Liver (tissue), 9 donors: Measurements from ENCODE around the gene NIT2. TPM values are rescaled to one million over a fixed set of nuclear protein-coding genes. Genes with fewer than 3 reads are reported as not detected.

Experiments used
- DNase-seq: peaks from one replicate; pipeline ENCODE4 v3.0.0-alpha.2; 2017; ENCODE audit warnings: low spot score
- H3K27ac ChIP-seq, 2 donors: one replicate each; pipeline ENCODE4 v1.7.0; 2013; ENCODE audit warnings: inconsistent platforms in 2 of 2, low read length in 2 of 2, control low read depth in 1 of 2, low read depth in 1 of 2, mild to moderate bottlenecking in 1 of 2
- H3K27me3 ChIP-seq, 4 donors: one replicate each; pipeline versions ENCODE4 v1.6.1 to v1.7.0; 2013; ENCODE audit warnings: low read length in 3 of 4, inconsistent platforms in 1 of 4, mild to moderate bottlenecking in 1 of 4, moderate library complexity in 1 of 4; ENCODE audit not compliant: control insufficient read depth in 4 of 4, insufficient read depth in 4 of 4
- H3K36me3 ChIP-seq, 4 donors: one replicate each; pipeline versions ENCODE4 v1.6.1 to v1.7.0; 2013; ENCODE audit warnings: low read length in 3 of 4, mild to moderate bottlenecking in 3 of 4, low read depth in 1 of 4, moderate library complexity in 1 of 4; ENCODE audit not compliant: control insufficient read depth in 4 of 4, insufficient read depth in 3 of 4
- H3K4me1 ChIP-seq, 4 donors: one replicate each; pipeline versions ENCODE4 v1.6.1 to v1.7.0; 2013; ENCODE audit warnings: low read length in 3 of 4, mild to moderate bottlenecking in 3 of 4, moderate library complexity in 1 of 4; ENCODE audit not compliant: control insufficient read depth in 4 of 4, insufficient read depth in 4 of 4
- H3K4me3 ChIP-seq, 3 donors: one replicate each; pipeline versions ENCODE4 v1.6.1 to v1.7.0; 2013; ENCODE audit warnings: low read length in 3 of 3, control low read depth in 1 of 3, low read depth in 1 of 3, mild to moderate bottlenecking in 1 of 3
- H3K9ac ChIP-seq, 2 donors: one replicate each; pipeline ENCODE4 v1.7.0; 2013; ENCODE audit warnings: low read length in 2 of 2, mild to moderate bottlenecking in 2 of 2, moderate library complexity in 2 of 2, control low read depth in 1 of 2, low read depth in 1 of 2
- H3K9me3 ChIP-seq, 4 donors: one replicate each; pipeline versions ENCODE4 v1.6.1 to v1.7.0; 2013; ENCODE audit warnings: low read length in 3 of 4; ENCODE audit not compliant: control insufficient read depth in 4 of 4
- EGR1 ChIP-seq, 2 donors: IDR thresholded peaks; 2 replicates each; pipeline ENCODE4 v1.6.1; 2016 to 2018; ENCODE audit warnings: antibody characterized with exemption in 2 of 2, low read depth in 2 of 2
- FOXA1 ChIP-seq: IDR thresholded peaks from 2 replicates; pipeline ENCODE4 v1.6.1; 2016; ENCODE audit warnings: antibody characterized with exemption
- FOXA2 ChIP-seq: IDR thresholded peaks from 2 replicates; pipeline ENCODE4 v1.6.1; 2016; ENCODE audit warnings: antibody characterized with exemption
- GABPA ChIP-seq, 2 donors: IDR thresholded peaks in 1 of 2; conservative IDR thresholded peaks in 1 of 2; 2 replicates each; pipeline ENCODE4 v1.6.1; 2016; ENCODE audit warnings: antibody characterized with exemption in 2 of 2, mild to moderate bottlenecking in 1 of 2, moderate library complexity in 1 of 2
- HNF4G ChIP-seq: IDR thresholded peaks from 2 replicates; pipeline ENCODE4 v1.6.1; 2016; ENCODE audit warnings: antibody characterized with exemption
- JUND ChIP-seq, 2 donors: IDR thresholded peaks; 2 replicates each; pipeline ENCODE4 v1.6.1; 2016; ENCODE audit warnings: antibody characterized with exemption in 2 of 2
- NR2F2 ChIP-seq: IDR thresholded peaks from 2 replicates; pipeline ENCODE4 v1.6.1; 2016; ENCODE audit warnings: antibody characterized with exemption
- RAD21 ChIP-seq, 2 donors: IDR thresholded peaks; 2 replicates each; pipeline ENCODE4 v1.6.1; 2016; ENCODE audit warnings: antibody characterized with exemption in 2 of 2, mild to moderate bottlenecking in 2 of 2
- RXRA ChIP-seq, 2 donors: IDR thresholded peaks; 2 replicates each; pipeline ENCODE4 v1.6.1; 2017 to 2018; ENCODE audit warnings: antibody characterized with exemption in 2 of 2, mild to moderate bottlenecking in 1 of 2
- SP1 ChIP-seq: IDR thresholded peaks from 2 replicates; pipeline ENCODE4 v1.6.1; 2018; ENCODE audit warnings: antibody characterized with exemption, mild to moderate bottlenecking
- TAF1 ChIP-seq: conservative IDR thresholded peaks from 2 replicates; pipeline ENCODE4 v1.6.1; 2016; ENCODE audit warnings: antibody characterized with exemption, mild to moderate bottlenecking
- YY1 ChIP-seq: IDR thresholded peaks from 2 replicates; pipeline ENCODE4 v1.6.1; 2016; ENCODE audit warnings: antibody characterized with exemption, mild to moderate bottlenecking
- WGBS: extraction: QIAGEN DNeasy Blood & Tissue Kit; methylation state at CpG from one replicate; pipeline ENCODE4 v1.1.7; 2013; 5-methylcytosine and 5-hydroxymethylcytosine counted together
- polyA plus RNA-seq, 2 donors: library from polyadenylated mRNA; stranded (reverse) in 1 of 2; unstranded in 1 of 2; fragments of 200-250 nt in 1 of 2; fragments of >200 nt in 1 of 2; fragmentation: Nextera tagmentation in 1 of 2; extraction: Ambion mirVana in 1 of 2; gene quantifications; one replicate each; pipeline versions ENCODE4 v1.2.1 to v1.2.3, GENCODE V29; 2013 to 2015
- total RNA-seq, 2 donors: library from RNA; depleted of rRNA; stranded (reverse); fragments of >200 nt; gene quantifications; one replicate each; pipeline ENCODE4 v1.2.3, GENCODE V29; 2014
- TF ChIP-seq, protein P1 (sequence below): fragments of 150-350 bp; IDR thresholded peaks from 2 replicates; pipeline ENCODE4 v1.5.1; 2017; ENCODE audit warnings: improper control_type of control experiment, low read depth, low read length; ENCODE audit not compliant: missing input control
- TF ChIP-seq, protein P2 (sequence below): IDR thresholded peaks from 2 replicates; pipeline ENCODE4 v1.6.1; 2016; ENCODE audit warnings: antibody characterized with exemption
- TF ChIP-seq, protein P3 (sequence below): IDR thresholded peaks from 2 replicates; pipeline ENCODE4 v1.6.1; 2016; ENCODE audit warnings: antibody characterized with exemption
- TF ChIP-seq, protein P4 (sequence below): IDR thresholded peaks from 2 replicates; pipeline ENCODE4 v1.6.1; 2016; ENCODE audit warnings: antibody characterized with exemption
- TF ChIP-seq, protein P5 (sequence below): IDR thresholded peaks from 2 replicates; pipeline ENCODE4 v1.6.1; 2016; ENCODE audit warnings: antibody characterized with exemption, mild to moderate bottlenecking
- donor health status: healthy.
- donor health status: healthy.
- donor health status: healthy.
- donor health status: healthy.
- donor health status: healthy.

The NIT2 gene
- total and polyA plus RNA-seq, 4 donors: 32.4 to 243 (median 55.3) TPM

DNA sequence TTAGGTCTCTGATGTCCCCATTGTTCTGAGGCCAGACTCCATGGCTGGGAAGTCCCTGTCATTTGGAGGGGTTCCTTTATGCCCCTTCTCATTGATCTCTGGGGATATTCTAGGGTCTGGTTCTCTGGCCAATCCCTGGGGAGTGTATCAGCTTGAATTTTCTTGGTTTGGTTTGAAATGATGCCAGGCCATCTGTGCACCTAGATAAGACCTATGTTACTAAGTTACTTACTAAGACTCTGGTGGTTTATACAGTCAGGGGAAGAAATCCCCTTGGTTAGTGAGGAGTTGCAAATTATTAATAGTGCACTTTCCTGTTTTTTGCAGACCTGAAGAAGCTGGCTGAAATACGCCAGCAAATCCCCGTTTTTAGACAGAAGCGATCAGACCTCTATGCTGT, 20.3 kb downstream of the NIT2 start:
- H3K27me3 ChIP-seq: no peaks in the 10 kb centered on the region
- peaks cover 8 to 31% (median 28%) of the 10 kb centered on the region in 4 donors for H3K36me3 ChIP-seq
- no peak for DNase-seq
- no peak overlapping the region for H3K4me3 ChIP-seq
- no peaks in the 10 kb centered on the region for H3K9me3 ChIP-seq
- WGBS: 94% methylated on average over 3 of the region's 3 CpGs
- no peak overlapping the region for H3K9ac ChIP-seq
- H3K27ac ChIP-seq: no peak overlapping the region
- TF ChIP-seq, protein P1, sequence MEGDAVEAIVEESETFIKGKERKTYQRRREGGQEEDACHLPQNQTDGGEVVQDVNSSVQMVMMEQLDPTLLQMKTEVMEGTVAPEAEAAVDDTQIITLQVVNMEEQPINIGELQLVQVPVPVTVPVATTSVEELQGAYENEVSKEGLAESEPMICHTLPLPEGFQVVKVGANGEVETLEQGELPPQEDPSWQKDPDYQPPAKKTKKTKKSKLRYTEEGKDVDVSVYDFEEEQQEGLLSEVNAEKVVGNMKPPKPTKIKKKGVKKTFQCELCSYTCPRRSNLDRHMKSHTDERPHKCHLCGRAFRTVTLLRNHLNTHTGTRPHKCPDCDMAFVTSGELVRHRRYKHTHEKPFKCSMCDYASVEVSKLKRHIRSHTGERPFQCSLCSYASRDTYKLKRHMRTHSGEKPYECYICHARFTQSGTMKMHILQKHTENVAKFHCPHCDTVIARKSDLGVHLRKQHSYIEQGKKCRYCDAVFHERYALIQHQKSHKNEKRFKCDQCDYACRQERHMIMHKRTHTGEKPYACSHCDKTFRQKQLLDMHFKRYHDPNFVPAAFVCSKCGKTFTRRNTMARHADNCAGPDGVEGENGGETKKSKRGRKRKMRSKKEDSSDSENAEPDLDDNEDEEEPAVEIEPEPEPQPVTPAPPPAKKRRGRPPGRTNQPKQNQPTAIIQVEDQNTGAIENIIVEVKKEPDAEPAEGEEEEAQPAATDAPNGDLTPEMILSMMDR: no peak
- no peak for TF ChIP-seq TAF1
- TF ChIP-seq RAD21 (IDR thresholded peaks at IDR 0.05): no peak
- no peak for TF ChIP-seq HNF4G
- TF ChIP-seq, protein P2, sequence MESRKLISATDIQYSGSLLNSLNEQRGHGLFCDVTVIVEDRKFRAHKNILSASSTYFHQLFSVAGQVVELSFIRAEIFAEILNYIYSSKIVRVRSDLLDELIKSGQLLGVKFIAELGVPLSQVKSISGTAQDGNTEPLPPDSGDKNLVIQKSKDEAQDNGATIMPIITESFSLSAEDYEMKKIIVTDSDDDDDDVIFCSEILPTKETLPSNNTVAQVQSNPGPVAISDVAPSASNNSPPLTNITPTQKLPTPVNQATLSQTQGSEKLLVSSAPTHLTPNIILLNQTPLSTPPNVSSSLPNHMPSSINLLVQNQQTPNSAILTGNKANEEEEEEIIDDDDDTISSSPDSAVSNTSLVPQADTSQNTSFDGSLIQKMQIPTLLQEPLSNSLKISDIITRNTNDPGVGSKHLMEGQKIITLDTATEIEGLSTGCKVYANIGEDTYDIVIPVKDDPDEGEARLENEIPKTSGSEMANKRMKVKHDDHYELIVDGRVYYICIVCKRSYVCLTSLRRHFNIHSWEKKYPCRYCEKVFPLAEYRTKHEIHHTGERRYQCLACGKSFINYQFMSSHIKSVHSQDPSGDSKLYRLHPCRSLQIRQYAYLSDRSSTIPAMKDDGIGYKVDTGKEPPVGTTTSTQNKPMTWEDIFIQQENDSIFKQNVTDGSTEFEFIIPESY: no peak
- no peak for TF ChIP-seq YY1
- TF ChIP-seq SP1: no peak
- TF ChIP-seq, protein P3, sequence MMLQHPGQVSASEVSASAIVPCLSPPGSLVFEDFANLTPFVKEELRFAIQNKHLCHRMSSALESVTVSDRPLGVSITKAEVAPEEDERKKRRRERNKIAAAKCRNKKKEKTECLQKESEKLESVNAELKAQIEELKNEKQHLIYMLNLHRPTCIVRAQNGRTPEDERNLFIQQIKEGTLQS: no peak
- TF ChIP-seq RXRA (IDR thresholded peaks at IDR 0.05): no peak
- TF ChIP-seq FOXA1: no peak
- no peak for TF ChIP-seq NR2F2
- no peak for TF ChIP-seq GABPA (IDR thresholded peaks at IDR 0.05 in 1 of 2, conservative IDR thresholded peaks at IDR 0.05 in 1 of 2)
- TF ChIP-seq, protein P4, sequence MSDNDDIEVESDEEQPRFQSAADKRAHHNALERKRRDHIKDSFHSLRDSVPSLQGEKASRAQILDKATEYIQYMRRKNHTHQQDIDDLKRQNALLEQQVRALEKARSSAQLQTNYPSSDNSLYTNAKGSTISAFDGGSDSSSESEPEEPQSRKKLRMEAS: no peak
- no peak for TF ChIP-seq JUND (IDR thresholded peaks at IDR 0.05)
- no peak for TF ChIP-seq EGR1 (IDR thresholded peaks at IDR 0.05; ENCODE audit: low read depth in 2 of 2)
- no peak for TF ChIP-seq FOXA2
- peaks cover 3 to 35% (median 30%) of the 10 kb centered on the region in 4 donors for H3K4me1 ChIP-seq

DNA sequence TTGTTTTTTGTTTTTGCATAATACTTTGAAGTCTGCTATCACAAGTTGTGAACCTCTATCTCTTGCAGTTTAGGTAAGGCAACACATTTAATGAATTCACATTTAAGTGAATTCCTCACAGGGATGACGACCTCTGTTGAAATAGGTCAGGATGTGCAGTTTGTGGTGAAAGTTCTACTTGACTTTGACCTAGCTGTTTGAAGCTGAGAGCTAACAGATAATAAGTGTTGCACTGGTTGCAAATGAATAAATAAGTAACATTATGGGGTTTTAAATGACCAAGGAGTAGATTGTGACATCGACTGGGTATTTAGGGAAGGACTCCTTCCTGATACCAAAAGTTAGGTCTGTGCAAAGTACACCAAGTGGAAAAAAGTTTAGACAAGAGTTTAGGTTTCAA, 23.9 kb downstream of the NIT2 start:
- Histone ChIP-seq H3K27ac (peak overlapping the region; percentile 40 to 52), H3K9ac (no peak overlapping the region), H3K9me3 (peaks cover 0 to 2% (median 0%) of the 10 kb centered on the region in 4 donors), H3K27me3 (no peaks in the 10 kb centered on the region), H3K36me3 (peaks cover 10 to 28% (median 20%) of the 10 kb centered on the region in 4 donors), H3K4me3 (no peak overlapping the region), H3K4me1 (peaks cover 3 to 44% (median 28%) of the 10 kb centered on the region in 4 donors)
- DNase-seq: no peak
- WGBS: 36% methylated on average over 2 of the region's 2 CpGs
- TF ChIP-seq, protein P2: peak; percentile 69
- TF ChIP-seq, protein P3: peak; percentile 52
- TF ChIP-seq NR2F2 (peak; percentile 98), YY1 (peak; percentile 66), RXRA (IDR thresholded peaks at IDR 0.05) (peak; percentile 81 to 88), TAF1 (no peak), EGR1 (IDR thresholded peaks at IDR 0.05; ENCODE audit: low read depth in 2 of 2) (no peak), FOXA1 (no peak), RAD21 (IDR thresholded peaks at IDR 0.05) (peak; percentile 48 to 60), SP1 (peak; percentile 85), GABPA (IDR thresholded peaks at IDR 0.05 in 1 of 2, conservative IDR thresholded peaks at IDR 0.05 in 1 of 2) (peak in 1 of 2 donors; percentile 24), FOXA2 (peak; percentile 42), HNF4G (peak; percentile 83), JUND (IDR thresholded peaks at IDR 0.05) (peak; percentile 76 to 85)
- TF ChIP-seq, protein P1: no peak
- TF ChIP-seq, protein P4: peak; percentile 63
- TF ChIP-seq, protein P5, sequence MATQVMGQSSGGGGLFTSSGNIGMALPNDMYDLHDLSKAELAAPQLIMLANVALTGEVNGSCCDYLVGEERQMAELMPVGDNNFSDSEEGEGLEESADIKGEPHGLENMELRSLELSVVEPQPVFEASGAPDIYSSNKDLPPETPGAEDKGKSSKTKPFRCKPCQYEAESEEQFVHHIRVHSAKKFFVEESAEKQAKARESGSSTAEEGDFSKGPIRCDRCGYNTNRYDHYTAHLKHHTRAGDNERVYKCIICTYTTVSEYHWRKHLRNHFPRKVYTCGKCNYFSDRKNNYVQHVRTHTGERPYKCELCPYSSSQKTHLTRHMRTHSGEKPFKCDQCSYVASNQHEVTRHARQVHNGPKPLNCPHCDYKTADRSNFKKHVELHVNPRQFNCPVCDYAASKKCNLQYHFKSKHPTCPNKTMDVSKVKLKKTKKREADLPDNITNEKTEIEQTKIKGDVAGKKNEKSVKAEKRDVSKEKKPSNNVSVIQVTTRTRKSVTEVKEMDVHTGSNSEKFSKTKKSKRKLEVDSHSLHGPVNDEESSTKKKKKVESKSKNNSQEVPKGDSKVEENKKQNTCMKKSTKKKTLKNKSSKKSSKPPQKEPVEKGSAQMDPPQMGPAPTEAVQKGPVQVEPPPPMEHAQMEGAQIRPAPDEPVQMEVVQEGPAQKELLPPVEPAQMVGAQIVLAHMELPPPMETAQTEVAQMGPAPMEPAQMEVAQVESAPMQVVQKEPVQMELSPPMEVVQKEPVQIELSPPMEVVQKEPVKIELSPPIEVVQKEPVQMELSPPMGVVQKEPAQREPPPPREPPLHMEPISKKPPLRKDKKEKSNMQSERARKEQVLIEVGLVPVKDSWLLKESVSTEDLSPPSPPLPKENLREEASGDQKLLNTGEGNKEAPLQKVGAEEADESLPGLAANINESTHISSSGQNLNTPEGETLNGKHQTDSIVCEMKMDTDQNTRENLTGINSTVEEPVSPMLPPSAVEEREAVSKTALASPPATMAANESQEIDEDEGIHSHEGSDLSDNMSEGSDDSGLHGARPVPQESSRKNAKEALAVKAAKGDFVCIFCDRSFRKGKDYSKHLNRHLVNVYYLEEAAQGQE: peak; percentile 19
